IMR-90 (cell line): ENCODE data around the gene ELAVL1. TPM values are rescaled to one million over a fixed set of nuclear protein-coding genes. Genes with fewer than 3 reads are reported as not detected.

Source experiments
- ATAC-seq: fragments of 200-7000 bp; cut with Tn5 transposase; 2 replicates; pipeline ENCODE4 v1.9.1; 2020; ENCODE audit warnings: low read depth, mild to moderate bottlenecking, moderate library complexity
- BruUV-seq: library from RNA; stranded (reverse); fragments of 400-500 nt; replicated peaks from 2 replicates; lab custom pipeline; 2021; lab: Mats Ljungman, UMichigan
- CTCF ChIA-PET: fragments of 300-600 bp; formaldehyde crosslinking; extraction: SDS; loops from one replicate; lab custom pipeline; 2021; ENCODE audit warnings: antibody characterized with exemption; lab: Yijun Ruan, JAX
- POLR2A ChIA-PET: fragments of 300-600 bp; sonication (Branson Sonifier 250); formaldehyde crosslinking; loops from one replicate; lab custom pipeline; 2022; ENCODE audit warnings: antibody characterized with exemption; ENCODE audit not compliant: unreplicated experiment; lab: Charles Lee
- DNase-seq: peaks from one replicate; pipeline ENCODE4 v3.0.0; 2013
- H2AFZ ChIP-seq: replicated peaks from 2 replicates; pipeline ENCODE3; 2013; ENCODE audit warnings: low read length, mild to moderate bottlenecking; ENCODE audit not compliant: poor library complexity
- H2AK5ac ChIP-seq: 2 replicates; pipeline ENCODE4 v1.6.1; 2013; ENCODE audit warnings: low read depth, low read length, inconsistent platforms
- H2AK9ac ChIP-seq: replicated peaks from 2 replicates; pipeline ENCODE3; 2013; ENCODE audit warnings: mild to moderate bottlenecking, low read depth, low read length, moderate library complexity; ENCODE audit not compliant: poor library complexity
- H2BK120ac ChIP-seq: 2 replicates; pipeline ENCODE4 v1.6.1; 2013; ENCODE audit warnings: low read depth, low read length, inconsistent platforms
- H2BK15ac ChIP-seq: 3 replicates; pipeline ENCODE4 v1.6.1; 2013; ENCODE audit warnings: low read depth, low read length, inconsistent platforms
- H2BK20ac ChIP-seq: 2 replicates; pipeline ENCODE4 v1.6.1; 2013; ENCODE audit warnings: low read depth, mild to moderate bottlenecking, inconsistent platforms, low read length, moderate library complexity
- H2BK5ac ChIP-seq: 2 replicates; pipeline ENCODE4 v1.6.1; 2013; ENCODE audit warnings: mild to moderate bottlenecking, low read depth, low read length, inconsistent platforms; ENCODE audit not compliant: poor library complexity, severe bottlenecking
- H3K14ac ChIP-seq: replicated peaks from 2 replicates; pipeline ENCODE4 v1.6.1; 2013; ENCODE audit warnings: low read depth, low read length, inconsistent platforms
- H3K18ac ChIP-seq: 2 replicates; pipeline ENCODE4 v1.6.1; 2013; ENCODE audit warnings: low read depth, low read length, control low read depth
- H3K23ac ChIP-seq: 2 replicates; pipeline ENCODE4 v1.6.1; 2013; ENCODE audit warnings: low read depth, low read length, inconsistent platforms
- H3K27ac ChIP-seq: 2 replicates; pipeline ENCODE4 v1.5.1; 2013; ENCODE audit warnings: mild to moderate bottlenecking, control low read depth, low read length; ENCODE audit not compliant: insufficient read depth
- H3K27me3 ChIP-seq: 2 replicates; pipeline ENCODE4 v1.6.1; 2013; ENCODE audit warnings: low read length; ENCODE audit not compliant: control insufficient read depth, insufficient read depth
- H3K36me3 ChIP-seq: 2 replicates; pipeline ENCODE4 v1.6.1; 2013; ENCODE audit warnings: low read length, mixed read lengths; ENCODE audit not compliant: control insufficient read depth, insufficient read depth
- H3K4ac ChIP-seq: 2 replicates; pipeline ENCODE4 v1.6.1; 2013; ENCODE audit warnings: low read depth, low read length, inconsistent platforms
- H3K4me1 ChIP-seq: 2 replicates; pipeline ENCODE4 v1.6.1; 2013; ENCODE audit warnings: low read length, mixed read lengths; ENCODE audit not compliant: control insufficient read depth, insufficient read depth
- H3K4me2 ChIP-seq: 2 replicates; pipeline ENCODE4 v1.6.1; 2013; ENCODE audit warnings: low read depth, mild to moderate bottlenecking, control low read depth, low read length, moderate library complexity
- H3K4me3 ChIP-seq: 2 replicates; pipeline ENCODE4 v1.5.1; 2013; ENCODE audit warnings: low read depth, mild to moderate bottlenecking, control low read depth, low read length, moderate library complexity; ENCODE audit not compliant: insufficient read depth
- H3K56ac ChIP-seq: 2 replicates; pipeline ENCODE4 v1.6.1; 2013; ENCODE audit warnings: low read length, inconsistent platforms; ENCODE audit not compliant: insufficient read depth; ENCODE audit errors: extremely low read depth
- H3K79me1 ChIP-seq, 2 experiments: 2 replicates each; pipeline ENCODE4 v1.6.1; 2013; ENCODE audit warnings: low read length in 2 of 2, inconsistent platforms in 1 of 2, low read depth in 1 of 2
- H3K9ac ChIP-seq: 2 replicates; pipeline ENCODE4 v1.6.1; 2013; ENCODE audit warnings: low read depth, low read length, control low read depth
- H3K9me1 ChIP-seq: 2 replicates; pipeline ENCODE4 v1.6.1; 2013; ENCODE audit warnings: low read length, inconsistent platforms; ENCODE audit not compliant: insufficient read depth
- H3K9me3 ChIP-seq: 2 replicates; pipeline ENCODE4 v1.6.1; 2013; ENCODE audit warnings: low read length; ENCODE audit not compliant: control insufficient read depth, insufficient read depth
- H4K20me1 ChIP-seq: 2 replicates; pipeline ENCODE4 v1.6.1; 2013; ENCODE audit warnings: low read length, inconsistent platforms; ENCODE audit not compliant: insufficient read depth
- H4K5ac ChIP-seq: 2 replicates; pipeline ENCODE4 v1.6.1; 2013; ENCODE audit warnings: mild to moderate bottlenecking, low read depth, low read length, control low read depth
- H4K8ac ChIP-seq, 2 experiments: 2 replicates each; pipeline ENCODE4 v1.6.1; 2013; ENCODE audit warnings: low read depth in 2 of 2, low read length in 2 of 2, control low read depth in 1 of 2, inconsistent platforms in 1 of 2
- H4K91ac ChIP-seq: 2 replicates; pipeline ENCODE4 v1.6.1; 2013; ENCODE audit warnings: low read depth, low read length, inconsistent platforms; ENCODE audit not compliant: insufficient read depth
- BHLHE40 ChIP-seq: fragments of 150-350 bp; IDR thresholded peaks from 2 replicates; pipeline ENCODE4 v1.6.1; 2016; ENCODE audit warnings: mild to moderate bottlenecking, low read depth, low read length
- WGBS, 2 experiments: methylation state at CpG; one replicate each; pipeline versions ENCODE4 v1.1.5 to v1.1.7; 2013; ENCODE audit warnings: missing lambda C conversion rate in 2 of 2; ENCODE audit not compliant: insufficient read length in 1 of 2; ENCODE audit errors: extremely low coverage in 2 of 2; 5-methylcytosine and 5-hydroxymethylcytosine counted together
- dilution Hi-C: fragments of 300-500 bp; cut with HindIII; formaldehyde crosslinking; loops from one replicate; pipeline ENCODE4 v1.14.3; 2018; ENCODE audit warnings: low sequenced_read_pairs; ENCODE audit not compliant: unreplicated experiment
- in situ Hi-C: fragments of 300-500 bp; cut with MboI; formaldehyde crosslinking; loops from 3 replicates; pipeline ENCODE4 v1.14.3; 2019; ENCODE audit warnings: low sequenced_read_pairs, inconsistent platforms, mixed read lengths
- intact Hi-C: fragments of 100-400 bp; cut with micrococcal nuclease; formaldehyde crosslinking; loops from 2 replicates; pipeline ENCODE4 v1.10.0; 2022
- polyA plus RNA-seq, 3 experiments: library from polyadenylated mRNA; depleted of rRNA; stranded (reverse); fragments of >200 nt; gene quantifications; 2 replicates each; pipeline ENCODE4 v1.2.3, GENCODE V29; 2012; ENCODE audit warnings: low replicate concordance in 1 of 3
- total RNA-seq: library from RNA; depleted of rRNA; stranded (reverse); fragments of >200 nt; gene quantifications from 2 replicates; pipeline ENCODE4 v1.2.3, GENCODE V29; 2012

The ELAVL1 gene
- total and polyA plus RNA-seq, 2 of the 4 experiments (the other 2 are of a cell fraction): 55.6 to 59.0 TPM

DNA sequence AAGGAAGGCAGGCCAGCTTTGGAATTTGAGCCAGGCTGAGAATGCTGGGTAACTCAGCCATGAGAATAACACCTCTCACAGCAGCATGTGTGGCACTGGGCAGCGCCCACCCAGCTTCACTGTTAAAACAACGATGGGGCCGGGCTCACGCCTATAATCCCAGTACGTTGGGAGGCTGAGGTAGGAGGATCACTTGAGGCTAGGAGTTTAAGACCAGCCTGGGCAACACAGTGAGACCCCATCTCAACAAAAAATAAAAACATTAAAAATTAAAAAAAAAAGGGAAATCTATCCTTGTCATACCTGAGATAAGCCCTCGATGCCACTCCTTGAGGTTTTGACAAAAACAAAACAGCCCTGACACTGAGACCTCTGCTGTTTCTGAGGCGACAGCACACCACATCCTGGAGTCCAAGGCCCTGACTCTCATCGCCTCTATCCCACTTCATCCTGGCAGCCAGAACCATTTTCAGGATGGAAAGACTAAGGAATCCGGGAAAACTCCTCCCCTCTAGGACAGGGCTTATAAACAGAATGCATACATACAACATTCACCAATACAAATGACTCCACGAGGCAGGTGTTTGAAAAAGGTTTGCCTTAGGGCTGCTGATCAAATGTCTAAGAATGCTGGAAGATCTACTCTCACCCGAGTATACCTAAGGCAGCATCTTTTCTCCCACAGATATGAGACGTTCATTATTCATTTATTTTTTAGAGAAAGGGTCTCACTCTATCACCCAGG lies 39.3 kb downstream of the ELAVL1 start:
- ATAC-seq: no peak
- ChIA-PET POLR2A (no interaction called here), CTCF (no interaction called here)
- Histone ChIP-seq H3K23ac (no peak overlapping the region), H3K79me1 (peaks cover 11 to 18% of the 10 kb centered on the region in 2 experiments; a peak in 3 of 4 replicates), H3K9me3 (no peaks in the 10 kb centered on the region), H3K14ac (no peak overlapping the region), H3K4me1 (no peaks in the 10 kb centered on the region), H2BK20ac (no peak overlapping the region), H3K4me3 (no peak overlapping the region), H3K27me3 (no peaks in the 10 kb centered on the region), H3K18ac (no peak overlapping the region), H3K9me1 (no peaks in the 10 kb centered on the region), H2BK120ac (no peak overlapping the region), H2BK15ac (no peak overlapping the region), H3K56ac (no peak overlapping the region), H3K4me2 (no peak overlapping the region), H2AK9ac (no peak overlapping the region), H3K9ac (no peak overlapping the region), H2AK5ac (no peak overlapping the region), H3K27ac (no peak overlapping the region), H3K36me3 (peaks cover 62% of the 10 kb centered on the region), H4K20me1 (peaks cover 20% of the 10 kb centered on the region), H2AFZ (no peak overlapping the region), H4K91ac (no peak overlapping the region), H3K4ac (no peak overlapping the region), H2BK5ac (no peak overlapping the region), H4K8ac (no peak overlapping the region), H4K5ac (no peak overlapping the region)
- WGBS, 2 experiments: 100% methylated on average over 1 of the region's 12 CpGs; no CpG with 5 or more reads in 1 of the 2 experiments
- BruUV-seq: no TSS peak
- in situ Hi-C loops: no loop called here
- TF ChIP-seq BHLHE40: no peak
- intact Hi-C loops: no loop called here
- dilution Hi-C loops: no loop called here
- no peak for DNase-seq
